CD4-positive, alpha-beta memory T cell (primary cell): ENCODE measurements around the gene ZNF416. TPM values are rescaled to one million over a fixed set of nuclear protein-coding genes. Genes with fewer than 3 reads are reported as not detected.
A peak's percentile ranks its signal among the peaks of the same experiment; 100 is the strongest.

Experiments
- CTCF ChIA-PET: fragments of 350-600 bp; sonication (Branson Sonifier 250); formaldehyde crosslinking; loops from one replicate; lab custom pipeline; 2021; ENCODE audit warnings: inconsistent platforms; ENCODE audit not compliant: partially characterized antibody; lab: Charles Lee
- POLR2A ChIA-PET: fragments of 350-600 bp; sonication (Branson Sonifier 250); formaldehyde crosslinking; loops from one replicate; lab custom pipeline; 2021; ENCODE audit not compliant: partially characterized antibody; lab: Charles Lee
- DNase-seq, 5 donors: peaks; one replicate each; pipeline versions ENCODE4 v3.0.0 to v3.0.0-alpha.2; 2020 to 2022; ENCODE audit warnings: mixed read lengths in 1 of 5
- H3K27ac ChIP-seq: one replicate; pipeline ENCODE4 v1.7.0; 2013; ENCODE audit warnings: low read depth, low read length
- H3K27me3 ChIP-seq: 2 replicates; pipeline ENCODE4 v1.7.0; 2013; ENCODE audit warnings: mild to moderate bottlenecking, low read length, moderate library complexity; ENCODE audit not compliant: insufficient read depth
- H3K36me3 ChIP-seq: 2 replicates; pipeline ENCODE4 v1.7.0; 2013; ENCODE audit warnings: mild to moderate bottlenecking, low read length, moderate library complexity; ENCODE audit not compliant: insufficient read depth
- H3K4me1 ChIP-seq: 2 replicates; pipeline ENCODE4 v1.7.0; 2013; ENCODE audit warnings: mild to moderate bottlenecking, low read length, moderate library complexity; ENCODE audit not compliant: insufficient read depth
- H3K4me3 ChIP-seq, 2 donors: one replicate each; pipeline ENCODE4 v1.7.0; 2013; ENCODE audit warnings: low read length in 2 of 2, mild to moderate bottlenecking in 1 of 2
- H3K9me3 ChIP-seq, 2 donors: one replicate each; pipeline ENCODE4 v1.7.0; 2013; ENCODE audit warnings: low read length in 2 of 2, control low read depth in 1 of 2; ENCODE audit not compliant: control insufficient read depth in 1 of 2
- H3K27ac Mint-ChIP-seq, 7 donors: one replicate each; pipeline ENCODE4 v1.8.0; 2020 to 2021; ENCODE audit warnings: mixed read lengths in 7 of 7, mild to moderate bottlenecking in 6 of 7, inconsistent platforms in 3 of 7, moderate library complexity in 3 of 7
- H3K27me3 Mint-ChIP-seq, 2 donors: one replicate each; pipeline ENCODE4 v1.8.0; 2020 to 2021; ENCODE audit warnings: mixed read lengths in 2 of 2
- H3K36me3 Mint-ChIP-seq, 2 donors: one replicate each; pipeline ENCODE4 v1.8.0; 2020 to 2021; ENCODE audit warnings: mixed read lengths in 2 of 2, inconsistent platforms in 1 of 2, mild to moderate bottlenecking in 1 of 2
- H3K4me1 Mint-ChIP-seq, 4 donors: one replicate each; pipeline ENCODE4 v1.8.0; 2020 to 2021; ENCODE audit warnings: mixed read lengths in 4 of 4, mild to moderate bottlenecking in 1 of 4
- H3K4me3 Mint-ChIP-seq, 8 donors: one replicate each; pipeline ENCODE4 v1.8.0; 2020 to 2021; ENCODE audit warnings: mixed read lengths in 8 of 8, mild to moderate bottlenecking in 7 of 8, moderate library complexity in 6 of 8, inconsistent platforms in 3 of 8
- H3K9me3 Mint-ChIP-seq, 8 donors: one replicate each; pipeline ENCODE4 v1.8.0; 2020 to 2021; ENCODE audit warnings: mixed read lengths in 8 of 8, mild to moderate bottlenecking in 5 of 8, inconsistent platforms in 3 of 8, moderate library complexity in 1 of 8
- intact Hi-C: fragments of 100-400 bp; cut with micrococcal nuclease; formaldehyde crosslinking; loops from one replicate; pipeline ENCODE4 v1.15.1; 2023
- polyA plus RNA-seq, 2 donors: library from polyadenylated mRNA; unstranded; fragments of 300-500 nt; fragmentation: Illumina TruSeq; gene quantifications; one replicate each; pipeline ENCODE4 v1.2.3, GENCODE V29; 2021
- total RNA-seq, 2 experiments: library from RNA; stranded (reverse); gene quantifications; one replicate each; pipeline ENCODE4 v1.2.3, GENCODE V29; 2021

The ZNF416 gene
- total and polyA plus RNA-seq, 4 experiments from 2014 or later: 4.6 to 13.9 (median 10.2) TPM

- peaks cover 0 to 42% of the 10 kb centered on the region in 2 donors for H3K9me3 ChIP-seq
- H3K27ac ChIP-seq: no peak overlapping the region
- intact Hi-C loops: no loop called here
- peaks cover 12 to 82% (median 77%) of the 10 kb centered on the region in 8 donors for H3K9me3 Mint-ChIP-seq
- H3K4me1 ChIP-seq: no peaks in the 10 kb centered on the region
- POLR2A ChIA-PET: no interaction called here
- CTCF ChIA-PET: no interaction called here
- no peaks in the 10 kb centered on the region for H3K27me3 ChIP-seq
- no peak overlapping the region for H3K27ac Mint-ChIP-seq
- no peaks in the 10 kb centered on the region for H3K27me3 Mint-ChIP-seq
- no peak for DNase-seq
- no peak overlapping the region for H3K4me3 Mint-ChIP-seq
- H3K4me3 ChIP-seq: no peak overlapping the region
- peaks cover 0 to 2% (median 0%) of the 10 kb centered on the region in 4 donors for H3K4me1 Mint-ChIP-seq
- H3K36me3 ChIP-seq: peaks cover 22% of the 10 kb centered on the region
- H3K36me3 Mint-ChIP-seq: peaks cover 59 to 60% of the 10 kb centered on the region in 2 donors
Observed at GRCh38 chr19:57606931-57607330, 28.2 kb upstream of the ZNF416 start.

DNA sequence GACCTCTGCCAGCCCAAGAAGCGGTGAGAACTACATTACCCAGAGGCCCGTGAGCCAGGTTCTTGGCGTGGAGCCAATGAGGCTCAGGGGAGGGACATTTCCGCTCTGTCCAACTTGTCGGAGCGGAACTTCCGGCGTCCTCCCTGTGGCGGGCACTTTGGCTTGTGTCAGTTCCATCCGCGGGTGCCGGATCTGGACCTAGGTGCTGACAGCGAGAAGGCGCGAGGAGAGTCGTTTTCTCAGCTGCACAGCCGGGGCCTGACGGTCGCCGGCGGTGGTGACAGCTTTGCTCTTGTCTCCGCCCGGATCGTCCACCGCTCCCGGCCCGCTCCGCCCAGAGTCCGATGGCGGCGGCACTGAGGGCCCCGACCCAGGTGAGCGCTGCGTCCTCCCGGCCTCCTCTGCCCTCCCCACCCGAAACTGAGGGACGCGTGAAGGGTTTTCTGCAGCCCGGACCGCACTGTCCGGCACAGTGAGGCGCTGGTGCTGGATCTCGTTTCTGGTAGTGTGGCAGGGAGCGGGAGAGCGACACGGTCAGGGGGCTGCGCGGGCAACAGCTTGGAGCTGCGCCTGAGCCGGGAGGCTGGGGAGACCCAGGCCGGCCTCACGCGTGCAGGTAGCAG, 21.2 kb upstream of the ZNF416 start, which contains the start of gene ZNF530:
Gene ZNF530, plus strand, starts transcription at position 125 of the 623 bp plus-strand sequence. CDS start 4,461 bp downstream, outside the sequence.
- H3K4me1 ChIP-seq: peaks cover 16% of the 10 kb centered on the region
- H3K4me3 Mint-ChIP-seq: peak within 1 kb of the TSS; percentile 86 to 93 (median 90)
- no peaks in the 10 kb centered on the region for H3K27me3 ChIP-seq
- H3K9me3 Mint-ChIP-seq: peaks cover 12 to 51% (median 45%) of the 10 kb centered on the region in 8 donors
- peaks cover 0 to 16% of the 10 kb centered on the region in 2 donors for H3K9me3 ChIP-seq
- H3K27me3 Mint-ChIP-seq: peaks cover 0 to 3% of the 10 kb centered on the region in 2 donors
- H3K27ac Mint-ChIP-seq: peak within 1 kb of the TSS; percentile 28 to 93 (median 81)
- intact Hi-C loops: loop anchor here (1.0 kb wide), 2 partner anchors 14 to 16 kb away; partner anchors contain the start of genes ZIK1 and ZNF134
- H3K36me3 ChIP-seq: peaks cover 11% of the 10 kb centered on the region
- ChIA-PET POLR2A (interaction anchor here (0.7 to 2.1 kb wide), 7 partner anchors 14 to 402 kb away, joined by 3 to 8 read pairs (median 4); partner anchors contain the start of genes ZIK1, ZNF134, ZNF211 and ZNF606), CTCF (no interaction called here)
- peak; percentile 74 to 80 (median 76) for DNase-seq
- H3K4me1 Mint-ChIP-seq: peaks cover 5 to 24% (median 19%) of the 10 kb centered on the region in 4 donors
- H3K27ac ChIP-seq: peak within 1 kb of the TSS; percentile 40
- H3K36me3 Mint-ChIP-seq: peaks cover 43% of the 10 kb centered on the region in 2 donors
- H3K4me3 ChIP-seq: peak within 1 kb of the TSS; percentile 38 to 76

GRCh38 chr19:57599377-57599760, 20.7 kb upstream of the ZNF416 start:
- Mint-ChIP-seq H3K36me3 (peaks cover 38% of the 10 kb centered on the region in 2 donors), H3K4me1 (peaks cover 5 to 24% (median 19%) of the 10 kb centered on the region in 4 donors), H3K4me3 (peak overlapping the region; percentile 86 to 93 (median 90)), H3K27ac (peak overlapping the region; percentile 28 to 93 (median 81)), H3K9me3 (peaks cover 8 to 49% (median 44%) of the 10 kb centered on the region in 8 donors), H3K27me3 (peaks cover 0 to 3% of the 10 kb centered on the region in 2 donors)
- intact Hi-C loops: loop anchor here (1.0 kb wide), 2 partner anchors 15 kb away; partner anchors contain the start of genes ZIK1 and ZNF134
- Histone ChIP-seq H3K9me3 (peaks cover 0 to 11% of the 10 kb centered on the region in 2 donors), H3K27me3 (no peaks in the 10 kb centered on the region), H3K27ac (peak overlapping the region; percentile 40), H3K36me3 (peaks cover 6% of the 10 kb centered on the region), H3K4me1 (peaks cover 16% of the 10 kb centered on the region), H3K4me3 (peak overlapping the region; percentile 38 to 76)
- no peak for DNase-seq
- ChIA-PET CTCF (no interaction called here), POLR2A (interaction anchor here (0.7 to 2.1 kb wide), 5 partner anchors 15 to 403 kb away, joined by 3 to 8 read pairs (median 3); partner anchors contain the start of genes ZIK1, ZNF134, ZNF211 and ZNF606)

DNA sequence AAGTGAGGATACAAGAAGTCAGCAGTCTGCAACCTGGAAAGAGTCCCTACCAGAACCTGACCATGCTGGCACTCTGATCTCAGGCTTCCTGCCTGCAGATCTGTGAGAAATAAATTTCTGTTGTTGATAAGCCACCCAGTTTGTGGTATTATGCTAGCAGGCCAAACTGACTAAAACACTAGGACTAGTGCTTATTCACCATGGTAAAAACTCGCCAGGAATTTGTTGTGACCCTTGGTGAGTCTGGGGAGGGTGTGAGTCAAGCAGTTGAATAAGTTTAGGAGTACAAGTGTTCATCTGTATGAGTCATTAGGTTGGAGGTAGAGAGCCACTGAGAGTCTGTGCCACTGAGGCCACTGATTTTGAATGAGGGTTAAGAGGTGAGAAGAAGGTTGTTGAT, 8.8 kb upstream of the ZNF416 start:
- Mint-ChIP-seq H3K4me3 (peak overlapping the region in 1 of 8 donors; percentile 3), H3K27ac (no peak overlapping the region), H3K27me3 (no peaks in the 10 kb centered on the region), H3K4me1 (peaks cover 7 to 20% (median 15%) of the 10 kb centered on the region in 4 donors), H3K9me3 (peaks cover 13 to 90% (median 81%) of the 10 kb centered on the region in 8 donors), H3K36me3 (peaks cover 72 to 76% of the 10 kb centered on the region in 2 donors)
- H3K4me1 ChIP-seq: peaks cover 15% of the 10 kb centered on the region
- no peak for DNase-seq
- H3K27me3 ChIP-seq: no peaks in the 10 kb centered on the region
- peaks cover 10 to 47% of the 10 kb centered on the region in 2 donors for H3K9me3 ChIP-seq
- ChIA-PET CTCF (no interaction called here), POLR2A (no interaction called here)
- H3K36me3 ChIP-seq: peaks cover 18% of the 10 kb centered on the region
- intact Hi-C loops: no loop called here
- no peak overlapping the region for H3K4me3 ChIP-seq
- H3K27ac ChIP-seq: no peak overlapping the region

- peaks cover 47 to 49% of the 10 kb centered on the region in 2 donors for H3K36me3 Mint-ChIP-seq
- H3K9me3 Mint-ChIP-seq: peaks cover 13 to 70% (median 62%) of the 10 kb centered on the region in 8 donors
Observed at GRCh38 chr19:57583521-57584416, 5.1 kb upstream of the ZNF416 start, which contains the start of gene ZIK1. Gene ZIK1, plus strand, starts transcription at chr19:57584145. Its CDS starts 212 bp downstream, at chr19:57584357.

DNA sequence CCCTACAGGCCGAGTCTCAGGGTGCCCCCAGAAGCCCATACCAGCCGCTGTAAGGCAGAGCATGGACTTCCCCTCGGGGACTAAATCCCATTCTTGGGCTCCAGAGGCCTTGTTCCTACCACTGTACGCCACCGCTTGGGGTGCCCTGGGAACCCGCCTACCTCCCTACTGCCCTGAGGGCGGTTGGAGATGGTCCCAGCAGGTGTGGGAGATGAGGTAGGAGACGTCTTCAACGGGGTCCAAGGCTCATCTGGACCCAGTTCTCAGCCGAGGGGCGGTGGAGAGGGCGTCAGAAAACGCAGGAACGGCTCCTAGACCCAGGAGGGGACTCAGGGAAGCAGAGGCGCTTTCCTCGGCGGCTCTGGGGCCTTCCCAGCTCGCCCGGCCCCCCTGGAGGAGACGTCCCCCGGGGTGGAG, 4.4 kb upstream of the ZNF416 start:
- H3K9me3 ChIP-seq: peaks cover 4 to 7% of the 10 kb centered on the region in 2 donors
- no peaks in the 10 kb centered on the region for H3K27me3 ChIP-seq
- H3K4me1 ChIP-seq: peaks cover 24% of the 10 kb centered on the region
- Mint-ChIP-seq H3K27ac (peak overlapping the region in 1 of 7 donors; percentile 13), H3K9me3 (peaks cover 11 to 65% (median 58%) of the 10 kb centered on the region in 8 donors), H3K4me3 (peak overlapping the region in 6 of 8 donors; percentile 10 to 98 (median 69)), H3K4me1 (peaks cover 14 to 34% (median 22%) of the 10 kb centered on the region in 4 donors), H3K27me3 (no peaks in the 10 kb centered on the region), H3K36me3 (peaks cover 43 to 44% of the 10 kb centered on the region in 2 donors)
- peak overlapping the region; percentile 43 to 74 for H3K4me3 ChIP-seq
- H3K36me3 ChIP-seq: no peaks in the 10 kb centered on the region
- POLR2A ChIA-PET: interaction anchor here (0.6 to 2.2 kb wide), 7 partner anchors 16 to 420 kb away, joined by 3 to 12 read pairs (median 3); partner anchors contain the start of genes ZNF134, ZNF530, ZNF551 and ZNF606
- no peak overlapping the region for H3K27ac ChIP-seq
- CTCF ChIA-PET: no interaction called here
- no peak for DNase-seq
- intact Hi-C loops: no loop called here

More at GRCh38 chr19:57583521-57584416, 5.1 kb upstream of the ZNF416 start, which contains the start of gene ZIK1:
- Mint-ChIP-seq H3K27ac (peak within 1 kb of the TSS; percentile 65 to 94 (median 86)), H3K4me1 (peaks cover 10 to 29% (median 19%) of the 10 kb centered on the region in 4 donors), H3K27me3 (no peaks in the 10 kb centered on the region), H3K4me3 (peak within 1 kb of the TSS; percentile 92 to 99 (median 96))
- H3K4me1 ChIP-seq: peaks cover 21% of the 10 kb centered on the region
- intact Hi-C loops: loop anchor here (1.0 kb wide), 1 partner anchor 16 kb away; the partner anchor contains the start of gene ZNF530
- POLR2A ChIA-PET: interaction anchor here (0.6 to 2.2 kb wide), 10 partner anchors 16 to 419 kb away, joined by 3 to 12 read pairs (median 3); partner anchors contain the start of genes TRAPPC2B, ZNF134, ZNF211 and ZNF530
- peak within 1 kb of the TSS; percentile 43 to 74 for H3K4me3 ChIP-seq
- H3K9me3 ChIP-seq: peaks cover 7 to 11% of the 10 kb centered on the region in 2 donors
- H3K27ac ChIP-seq: no peak within 1 kb of the TSS
- H3K27me3 ChIP-seq: no peaks in the 10 kb centered on the region
- DNase-seq: peak; percentile 84 to 90 (median 89)
- peaks cover 7% of the 10 kb centered on the region for H3K36me3 ChIP-seq
- CTCF ChIA-PET: no interaction called here
